ENCODE data around the gene PTH1R. TPM values are rescaled to one million over a fixed set of nuclear protein-coding genes. Genes with fewer than 3 reads are reported as not detected.

Gene PTH1R
- total and polyA plus RNA-seq, 10 of the 15 experiments (the other 5 are each of a cell fraction or from before 2014, with no cell fraction given), result not detected

- no TSS peak for BruUV-seq (replicated peaks)
- CTCF ChIA-PET, result interaction anchor here (0.9 kb wide), 1 partner anchor 8 kb away, joined by 3 read pairs; no protein-coding TSS in a partner anchor
Measured at GRCh38 chr3:46858456-46858855, 19.1 kb upstream of the PTH1R start.

DNA sequence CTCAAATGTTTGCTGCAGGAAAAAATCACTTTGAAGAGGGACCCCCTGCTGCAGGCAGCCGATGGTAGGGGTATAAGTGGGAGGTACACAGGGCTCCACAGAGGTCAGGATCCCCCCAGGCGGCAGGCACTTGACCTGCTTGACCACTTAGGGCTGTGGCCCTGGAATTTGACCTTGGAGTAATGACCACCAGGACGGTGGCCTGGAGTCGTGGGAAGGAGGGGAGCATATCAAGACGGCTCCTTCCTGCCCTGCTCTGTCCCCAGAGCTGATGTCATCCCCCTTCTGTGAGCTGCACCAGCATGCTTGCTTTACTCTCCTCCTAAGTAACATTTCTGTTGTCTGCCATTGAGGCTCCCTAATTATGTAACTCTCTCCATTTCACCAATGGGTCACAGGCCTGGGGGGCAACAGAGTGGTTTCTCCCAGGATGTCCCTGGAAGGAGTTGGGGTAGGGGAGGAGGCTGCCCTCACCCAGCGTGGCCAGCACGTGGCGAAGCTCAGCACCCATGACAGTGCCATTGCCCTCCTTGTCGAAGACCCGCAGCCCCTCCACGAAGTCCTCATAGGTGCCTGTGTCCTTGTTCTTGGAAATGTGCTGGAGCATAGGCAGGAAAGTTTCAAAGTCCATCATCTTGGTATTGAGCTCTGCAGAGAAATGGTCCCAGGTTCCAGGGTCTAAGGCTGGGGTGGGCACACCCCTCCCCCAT, 18.4 kb upstream of the PTH1R start:
- Histone ChIP-seq H2AFZ (ENCODE audit: control insufficient read depth, low read depth, low read length) (no peak overlapping the region), H3K79me2 (ENCODE audit: control insufficient read depth, insufficient read depth, low read length) (no peaks in the 10 kb centered on the region), H3K4me1 (ENCODE audit: control insufficient read depth, insufficient read depth, low read length) (no peaks in the 10 kb centered on the region), H3K27me3 (replicated peaks in 1 of 2; ENCODE audit: control insufficient read depth in 2 of 2, insufficient read depth in 2 of 2, low read length in 1 of 2) (no peaks in the 10 kb centered on the region; a peak in 2 of 4 replicates), H4K20me1 (ENCODE audit: control insufficient read depth, insufficient read depth) (no peaks in the 10 kb centered on the region), H3K27ac (ENCODE audit: control insufficient read depth, insufficient read depth) (no peak overlapping the region), H3K36me3 (ENCODE audit: control insufficient read depth in 2 of 2, insufficient read depth in 2 of 2, low read length in 1 of 2) (no peaks in the 10 kb centered on the region), H3K4me2 (ENCODE audit: control insufficient read depth, insufficient read depth) (no peak overlapping the region), H3K9ac (ENCODE audit: control insufficient read depth, insufficient read depth, low read length) (no peak overlapping the region), H3K4me3 (no peak overlapping the region), H3K9me3 (replicated peaks; ENCODE audit: control insufficient read depth, insufficient read depth, low read length) (no peaks in the 10 kb centered on the region)
- ChIA-PET POLR2A (interaction anchor here (0.6 kb wide), 1 partner anchor 19 kb away, joined by 3 read pairs; no protein-coding TSS in a partner anchor), CTCF (interaction anchor here (0.5 to 1.6 kb wide), 9 partner anchors 10 to 1348 kb away, joined by 3 to 8 read pairs (median 4); no protein-coding TSS in a partner anchor), SMC1A (ENCODE audit: uncharacterized antibody, unreplicated experiment) (interaction anchor here (1.2 kb wide), 1 partner anchor 36 kb away, joined by 4 read pairs; no protein-coding TSS in a partner anchor), RAD21 (ENCODE audit: unreplicated experiment) (no interaction called here)
- 30% methylated on average over 11 of the region's 11 CpGs for WGBS (ENCODE audit: insufficient coverage, insufficient replicate concordance, low lambda C conversion rate, missing lambda C conversion rate)
- no peak for DNase-seq (ENCODE audit: low read depth, low spot score)
- no peak for FAIRE-seq
- intact Hi-C loops (cut with micrococcal nuclease; ENCODE audit: unreplicated experiment) (no loop called here), in situ Hi-C loops (cut with MboI) (no loop called here)
- BruUV-seq (replicated peaks), result no TSS peak
- no peak for ATAC-seq
- TF ChIP-seq NKRF (conservative IDR thresholded peaks at IDR 0.05) (no peak), HCFC1 (IDR thresholded peaks at IDR 0.05; ENCODE audit: low read length) (no peak), ESRRA (IDR thresholded peaks at IDR 0.05; ENCODE audit: low read length) (no peak), SKIL (IDR thresholded peaks at IDR 0.05; ENCODE audit: low read depth, poor library complexity, severe bottlenecking) (no peak), ZNF274 (IDR thresholded peaks at IDR 0.05; ENCODE audit: insufficient read depth, insufficient read length) (no peak), STAT3 (IDR thresholded peaks at IDR 0.05; ENCODE audit: low read depth, low read length) (no peak), POLR2AphosphoS5 (IDR thresholded peaks at IDR 0.05; ENCODE audit: low read length) (no peak), JUND (IDR thresholded peaks at IDR 0.05; ENCODE audit: low read depth, low read length) (no peak)

More at GRCh38 chr3:46858456-46858855, 19.1 kb upstream of the PTH1R start:
- H4K20me1 ChIP-seq (ENCODE audit: control insufficient read depth, insufficient read depth), result no peaks in the 10 kb centered on the region
- no peak overlapping the region for H3K9ac ChIP-seq (ENCODE audit: control insufficient read depth, insufficient read depth, low read length)
- FAIRE-seq (no peak), ATAC-seq (no peak), DNase-seq (ENCODE audit: low read depth, low spot score) (no peak)
- in situ Hi-C loops (cut with MboI) (no loop called here), intact Hi-C loops (cut with micrococcal nuclease; ENCODE audit: unreplicated experiment) (no loop called here)
- no peaks in the 10 kb centered on the region for H3K36me3 ChIP-seq (ENCODE audit: control insufficient read depth in 2 of 2, insufficient read depth in 2 of 2, low read length in 1 of 2)
- H3K4me3 ChIP-seq, result no peak overlapping the region
- no peak overlapping the region for H2AFZ ChIP-seq (ENCODE audit: control insufficient read depth, low read depth, low read length)
- ChIA-PET SMC1A (ENCODE audit: uncharacterized antibody, unreplicated experiment) (no interaction called here), RAD21 (ENCODE audit: unreplicated experiment) (no interaction called here), POLR2A (no interaction called here)
- no peaks in the 10 kb centered on the region for H3K4me1 ChIP-seq (ENCODE audit: control insufficient read depth, insufficient read depth, low read length)
- no peak for TF ChIP-seq KLF5 (IDR thresholded peaks at IDR 0.05; ENCODE audit: partially characterized antibody)
- TF ChIP-seq SREBF2 (IDR thresholded peaks at IDR 0.05; ENCODE audit: low read length), result no peak
- TF ChIP-seq MTA3 (IDR thresholded peaks at IDR 0.05; ENCODE audit: borderline replicate concordance, low read length), result no peak
- TF ChIP-seq, protein P1, sequence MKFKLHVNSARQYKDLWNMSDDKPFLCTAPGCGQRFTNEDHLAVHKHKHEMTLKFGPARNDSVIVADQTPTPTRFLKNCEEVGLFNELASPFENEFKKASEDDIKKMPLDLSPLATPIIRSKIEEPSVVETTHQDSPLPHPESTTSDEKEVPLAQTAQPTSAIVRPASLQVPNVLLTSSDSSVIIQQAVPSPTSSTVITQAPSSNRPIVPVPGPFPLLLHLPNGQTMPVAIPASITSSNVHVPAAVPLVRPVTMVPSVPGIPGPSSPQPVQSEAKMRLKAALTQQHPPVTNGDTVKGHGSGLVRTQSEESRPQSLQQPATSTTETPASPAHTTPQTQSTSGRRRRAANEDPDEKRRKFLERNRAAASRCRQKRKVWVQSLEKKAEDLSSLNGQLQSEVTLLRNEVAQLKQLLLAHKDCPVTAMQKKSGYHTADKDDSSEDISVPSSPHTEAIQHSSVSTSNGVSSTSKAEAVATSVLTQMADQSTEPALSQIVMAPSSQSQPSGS (IDR thresholded peaks at IDR 0.05; ENCODE audit: low read length), result no peak
- H3K4me2 ChIP-seq (ENCODE audit: control insufficient read depth, insufficient read depth), result no peak overlapping the region
- no peaks in the 10 kb centered on the region for H3K9me3 ChIP-seq (replicated peaks; ENCODE audit: control insufficient read depth, insufficient read depth, low read length)
- H3K27ac ChIP-seq (ENCODE audit: control insufficient read depth, insufficient read depth), result no peak overlapping the region
- H3K27me3 ChIP-seq (replicated peaks in 1 of 2; ENCODE audit: control insufficient read depth in 2 of 2, insufficient read depth in 2 of 2, low read length in 1 of 2), result no peaks in the 10 kb centered on the region; a peak in 2 of 4 replicates
- WGBS (ENCODE audit: insufficient coverage, insufficient replicate concordance, low lambda C conversion rate, missing lambda C conversion rate), result 27% methylated on average over 6 of the region's 6 CpGs
- no peaks in the 10 kb centered on the region for H3K79me2 ChIP-seq (ENCODE audit: control insufficient read depth, insufficient read depth, low read length)

Data from GM12878 (cell line).